ACC112 (cell line): Measurements from ENCODE around the gene SPIC.

Source experiments
- H2AFZ ChIP-seq: fragments of 200-600 bp; sonication (generic); one replicate; pipeline ENCODE4 v1.6.0; 2017; ENCODE audit warnings: antibody characterized with exemption, low read length; ENCODE audit not compliant: unreplicated experiment
- H3K27ac ChIP-seq: fragments of 200-600 bp; sonication (generic); 2 replicates; pipeline ENCODE4 v1.5.1; 2014; ENCODE audit warnings: low read depth, mild to moderate bottlenecking, antibody characterized with exemption, low read length, moderate library complexity
- H3K27me3 ChIP-seq: fragments of 200-600 bp; sonication (generic); 2 replicates; pipeline ENCODE4 v1.6.1; 2014; ENCODE audit warnings: mild to moderate bottlenecking, antibody characterized with exemption, low read length, moderate library complexity, mixed read lengths; ENCODE audit not compliant: insufficient read depth
- H3K36me3 ChIP-seq: fragments of 200-600 bp; sonication (generic); 2 replicates; pipeline ENCODE4 v1.6.1; 2016; ENCODE audit warnings: mild to moderate bottlenecking, antibody characterized with exemption, low read length, moderate library complexity, mixed read lengths; ENCODE audit not compliant: insufficient read depth
- H3K4me1 ChIP-seq: fragments of 200-600 bp; sonication (generic); one replicate; pipeline ENCODE4 v1.6.1; 2016; ENCODE audit warnings: low read length, mixed read lengths; ENCODE audit not compliant: insufficient read depth, unreplicated experiment, control insufficient read depth
- H3K4me3 ChIP-seq: fragments of 200-600 bp; sonication (generic); 2 replicates; pipeline ENCODE4 v1.5.1; 2014; ENCODE audit warnings: mild to moderate bottlenecking, low read depth, low read length
- H3K79me2 ChIP-seq: fragments of 200-600 bp; sonication (generic); one replicate; pipeline ENCODE4 v1.6.0; 2016; ENCODE audit warnings: low read length; ENCODE audit not compliant: control insufficient read depth, unreplicated experiment, insufficient read depth

Gene SPIC

GRCh38 chr12:101474248-101474647, 888 bp upstream of the SPIC start:
- H3K27me3 ChIP-seq: peaks cover 28% of the 10 kb centered on the region
- no peak overlapping the region for H3K27ac ChIP-seq
- no peak overlapping the region for H2AFZ ChIP-seq
- H3K4me3 ChIP-seq: no peak overlapping the region
- H3K4me1 ChIP-seq: no peaks in the 10 kb centered on the region
- H3K36me3 ChIP-seq: no peaks in the 10 kb centered on the region
- no peaks in the 10 kb centered on the region for H3K79me2 ChIP-seq

GRCh38 chr12:101475751-101476305, 692 bp downstream of the SPIC start:
- no peaks in the 10 kb centered on the region for H3K4me1 ChIP-seq
- H3K27me3 ChIP-seq: peaks cover 32% of the 10 kb centered on the region
- H3K27ac ChIP-seq: no peak overlapping the region
- H2AFZ ChIP-seq: no peak overlapping the region
- H3K79me2 ChIP-seq: no peaks in the 10 kb centered on the region
- no peak overlapping the region for H3K4me3 ChIP-seq
- no peaks in the 10 kb centered on the region for H3K36me3 ChIP-seq

GRCh38 chr12:101480849-101481248, 5.7 kb downstream of the SPIC start:
- no peak overlapping the region for H3K27ac ChIP-seq
- H3K4me3 ChIP-seq: no peak overlapping the region
- H3K36me3 ChIP-seq: no peaks in the 10 kb centered on the region
- no peak overlapping the region for H2AFZ ChIP-seq
- H3K4me1 ChIP-seq: peaks cover 8% of the 10 kb centered on the region
- H3K79me2 ChIP-seq: no peaks in the 10 kb centered on the region
- H3K27me3 ChIP-seq: peaks cover 12% of the 10 kb centered on the region

GRCh38 chr12:101485021-101485420, 9.9 kb downstream of the SPIC start:
- Histone ChIP-seq H3K27me3 (peaks cover 14% of the 10 kb centered on the region; the same call in 1 of the 2 replicates), H3K79me2 (no peaks in the 10 kb centered on the region), H3K36me3 (no peaks in the 10 kb centered on the region), H3K4me1 (peaks cover 8% of the 10 kb centered on the region), H3K4me3 (no peak overlapping the region), H3K27ac (no peak overlapping the region), H2AFZ (no peak overlapping the region)

- peaks cover 8% of the 10 kb centered on the region for H3K4me1 ChIP-seq
- no peaks in the 10 kb centered on the region for H3K36me3 ChIP-seq
- H3K27me3 ChIP-seq: peaks cover 17% of the 10 kb centered on the region; the same call in 1 of the 2 replicates
- H3K27ac ChIP-seq: no peak overlapping the region
- no peak overlapping the region for H3K4me3 ChIP-seq
- no peak overlapping the region for H2AFZ ChIP-seq
- no peaks in the 10 kb centered on the region for H3K79me2 ChIP-seq
Observed at GRCh38 chr12:101488469-101488868, 13.3 kb downstream of the SPIC start.

GRCh38 chr12:101490286-101490920, 15.3 kb downstream of the SPIC start:
- Histone ChIP-seq H3K36me3 (no peaks in the 10 kb centered on the region), H2AFZ (no peak overlapping the region), H3K79me2 (no peaks in the 10 kb centered on the region), H3K27me3 (peaks cover 18% of the 10 kb centered on the region; the same call in 1 of the 2 replicates), H3K4me1 (peaks cover 3% of the 10 kb centered on the region), H3K27ac (no peak overlapping the region), H3K4me3 (no peak overlapping the region)

GRCh38 chr12:101491329-101491728, 16.2 kb downstream of the SPIC start:
- no peak overlapping the region for H2AFZ ChIP-seq
- H3K4me1 ChIP-seq: no peaks in the 10 kb centered on the region
- H3K27ac ChIP-seq: no peak overlapping the region
- no peak overlapping the region for H3K4me3 ChIP-seq
- no peaks in the 10 kb centered on the region for H3K79me2 ChIP-seq
- H3K27me3 ChIP-seq: peaks cover 16% of the 10 kb centered on the region; the same call in 1 of the 2 replicates
- H3K36me3 ChIP-seq: no peaks in the 10 kb centered on the region

GRCh38 chr12:101493556-101493955, 18.4 kb downstream of the SPIC start:
- H3K4me3 ChIP-seq: no peak overlapping the region
- no peak overlapping the region for H2AFZ ChIP-seq
- no peaks in the 10 kb centered on the region for H3K79me2 ChIP-seq
- no peaks in the 10 kb centered on the region for H3K36me3 ChIP-seq
- no peaks in the 10 kb centered on the region for H3K4me1 ChIP-seq
- H3K27me3 ChIP-seq: peaks cover 17% of the 10 kb centered on the region
- no peak overlapping the region for H3K27ac ChIP-seq

GRCh38 chr12:101498252-101498651, 23.1 kb downstream of the SPIC start:
- no peaks in the 10 kb centered on the region for H3K36me3 ChIP-seq
- H3K79me2 ChIP-seq: no peaks in the 10 kb centered on the region

GRCh38 chr12:101501410-101501995, 26.4 kb downstream of the SPIC start:
- Histone ChIP-seq H2AFZ (no peak overlapping the region), H3K79me2 (no peaks in the 10 kb centered on the region), H3K4me3 (no peak overlapping the region), H3K27me3 (peaks cover 31% of the 10 kb centered on the region; the same call in 1 of the 2 replicates), H3K36me3 (no peaks in the 10 kb centered on the region), H3K4me1 (no peaks in the 10 kb centered on the region), H3K27ac (no peak overlapping the region)

More at GRCh38 chr12:101498252-101498651, 23.1 kb downstream of the SPIC start:
- H3K4me3 ChIP-seq: no peak overlapping the region
- H3K27me3 ChIP-seq: peaks cover 27% of the 10 kb centered on the region
- no peak overlapping the region for H3K27ac ChIP-seq
- no peaks in the 10 kb centered on the region for H3K4me1 ChIP-seq
- no peak overlapping the region for H2AFZ ChIP-seq

GRCh38 chr12:101521136-101521535, 46.0 kb downstream of the SPIC start:
- Histone ChIP-seq H2AFZ (no peak overlapping the region), H3K27ac (no peak overlapping the region), H3K4me3 (no peak overlapping the region), H3K4me1 (no peaks in the 10 kb centered on the region), H3K79me2 (no peaks in the 10 kb centered on the region), H3K27me3 (peaks cover 11% of the 10 kb centered on the region; the same call in 1 of the 2 replicates), H3K36me3 (no peaks in the 10 kb centered on the region)
